SU-DHL-6 (cell line): ENCODE measurements around the gene RIC1.

ENCODE experiments used
- EZH2phosphoT487 ChIP-seq: fragments of 200-600 bp; sonication (generic), shearing (Covaris generic); conservative IDR thresholded peaks from 2 replicates; pipeline ENCODE4 v1.6.1; 2018; ENCODE audit warnings: mild to moderate bottlenecking, antibody characterized with exemption, low read length, moderate library complexity, mixed read lengths
- TF ChIP-seq, protein P1 (sequence below): fragments of 200-600 bp; sonication (generic); IDR thresholded peaks from one replicate; pipeline ENCODE4 v1.5.1; 2017; ENCODE audit warnings: antibody characterized with exemption, mild to moderate bottlenecking, low read length, moderate library complexity; ENCODE audit not compliant: insufficient read depth, poor library complexity, severe bottlenecking

DNA sequence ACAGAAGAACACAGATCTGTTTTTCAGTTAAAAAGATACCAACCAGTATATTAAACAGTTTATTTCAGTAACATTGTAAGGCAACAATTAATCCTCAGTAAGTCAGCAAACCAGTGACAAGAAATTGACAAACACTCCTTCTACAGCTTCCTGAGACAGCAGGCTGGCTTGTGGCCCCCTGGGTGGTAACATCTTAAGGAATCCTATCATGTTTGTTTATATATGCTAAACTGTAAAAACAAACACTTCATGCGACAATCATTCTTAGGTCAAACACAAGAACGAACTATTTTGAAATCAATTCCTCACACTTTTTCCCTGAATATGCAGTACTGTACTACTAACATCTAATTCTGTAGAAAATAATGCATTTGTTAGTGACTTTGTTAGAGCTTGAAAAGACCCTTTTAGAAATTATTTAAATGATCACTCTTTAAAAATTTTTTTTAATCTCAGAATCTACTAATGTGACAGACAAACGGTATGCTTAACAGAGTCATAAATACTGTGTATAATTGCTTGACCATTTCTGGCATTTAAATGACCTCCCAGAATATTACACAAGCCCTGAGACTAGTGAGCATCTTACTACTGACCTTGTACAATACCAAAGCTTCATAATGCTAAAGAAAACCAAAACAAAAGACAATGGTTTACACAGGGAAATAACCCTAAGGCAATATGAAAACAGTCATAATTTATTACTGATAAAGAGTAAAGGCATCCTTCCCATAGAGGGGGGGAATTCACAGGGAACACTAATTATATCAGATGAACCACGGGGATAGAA is 155.8 kb downstream of the RIC1 start:
- TF ChIP-seq, protein P1, sequence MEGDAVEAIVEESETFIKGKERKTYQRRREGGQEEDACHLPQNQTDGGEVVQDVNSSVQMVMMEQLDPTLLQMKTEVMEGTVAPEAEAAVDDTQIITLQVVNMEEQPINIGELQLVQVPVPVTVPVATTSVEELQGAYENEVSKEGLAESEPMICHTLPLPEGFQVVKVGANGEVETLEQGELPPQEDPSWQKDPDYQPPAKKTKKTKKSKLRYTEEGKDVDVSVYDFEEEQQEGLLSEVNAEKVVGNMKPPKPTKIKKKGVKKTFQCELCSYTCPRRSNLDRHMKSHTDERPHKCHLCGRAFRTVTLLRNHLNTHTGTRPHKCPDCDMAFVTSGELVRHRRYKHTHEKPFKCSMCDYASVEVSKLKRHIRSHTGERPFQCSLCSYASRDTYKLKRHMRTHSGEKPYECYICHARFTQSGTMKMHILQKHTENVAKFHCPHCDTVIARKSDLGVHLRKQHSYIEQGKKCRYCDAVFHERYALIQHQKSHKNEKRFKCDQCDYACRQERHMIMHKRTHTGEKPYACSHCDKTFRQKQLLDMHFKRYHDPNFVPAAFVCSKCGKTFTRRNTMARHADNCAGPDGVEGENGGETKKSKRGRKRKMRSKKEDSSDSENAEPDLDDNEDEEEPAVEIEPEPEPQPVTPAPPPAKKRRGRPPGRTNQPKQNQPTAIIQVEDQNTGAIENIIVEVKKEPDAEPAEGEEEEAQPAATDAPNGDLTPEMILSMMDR = no peak
- no peak for TF ChIP-seq EZH2phosphoT487
